ENCODE measurements around the gene CYP19A1.

DNA sequence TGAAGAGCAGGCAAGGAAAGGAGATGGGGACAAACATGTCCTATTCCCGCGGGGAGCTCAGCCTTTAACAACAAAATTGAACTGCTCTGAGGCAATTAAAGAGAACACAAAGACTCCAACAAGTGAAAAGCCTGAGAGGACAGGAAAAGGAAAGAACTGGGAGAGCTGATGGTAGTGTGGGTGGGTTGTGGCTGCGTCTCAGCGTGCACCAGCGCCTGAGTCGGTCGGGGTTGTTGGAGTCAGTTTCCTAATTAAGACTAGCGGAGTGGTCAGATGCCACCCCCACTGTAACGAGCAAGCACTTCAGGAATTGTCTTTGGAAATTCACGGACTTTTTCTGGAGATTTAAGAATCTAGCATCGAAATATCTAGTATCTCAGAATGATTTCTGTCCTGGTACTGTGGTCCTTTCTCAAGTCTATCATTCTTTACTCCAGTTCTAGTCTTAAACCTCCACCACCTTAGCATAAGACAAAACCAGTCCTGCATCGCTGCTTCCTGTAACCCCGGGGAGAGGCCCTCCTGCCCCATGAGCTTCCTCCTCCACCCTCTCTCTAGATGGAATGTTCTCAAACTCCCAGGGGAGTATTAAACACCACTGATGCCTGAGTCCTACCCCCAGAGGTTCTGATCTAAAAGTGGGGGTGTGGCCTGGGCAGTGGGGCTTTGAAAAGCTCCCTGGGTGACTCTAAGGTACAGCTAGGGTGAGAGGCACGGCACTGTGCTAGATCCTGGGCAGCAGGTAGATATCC is 104.0 kb downstream of the CYP19A1 start:
- TF ChIP-seq, protein P1, sequence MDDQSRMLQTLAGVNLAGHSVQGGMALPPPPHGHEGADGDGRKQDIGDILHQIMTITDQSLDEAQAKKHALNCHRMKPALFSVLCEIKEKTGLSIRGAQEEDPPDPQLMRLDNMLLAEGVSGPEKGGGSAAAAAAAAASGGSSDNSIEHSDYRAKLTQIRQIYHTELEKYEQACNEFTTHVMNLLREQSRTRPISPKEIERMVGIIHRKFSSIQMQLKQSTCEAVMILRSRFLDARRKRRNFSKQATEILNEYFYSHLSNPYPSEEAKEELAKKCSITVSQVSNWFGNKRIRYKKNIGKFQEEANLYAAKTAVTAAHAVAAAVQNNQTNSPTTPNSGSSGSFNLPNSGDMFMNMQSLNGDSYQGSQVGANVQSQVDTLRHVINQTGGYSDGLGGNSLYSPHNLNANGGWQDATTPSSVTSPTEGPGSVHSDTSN (IDR thresholded peaks at IDR 0.05; ENCODE audit: insufficient replicate concordance, low read depth, low read length), result no peak
- TF ChIP-seq, protein P2, sequence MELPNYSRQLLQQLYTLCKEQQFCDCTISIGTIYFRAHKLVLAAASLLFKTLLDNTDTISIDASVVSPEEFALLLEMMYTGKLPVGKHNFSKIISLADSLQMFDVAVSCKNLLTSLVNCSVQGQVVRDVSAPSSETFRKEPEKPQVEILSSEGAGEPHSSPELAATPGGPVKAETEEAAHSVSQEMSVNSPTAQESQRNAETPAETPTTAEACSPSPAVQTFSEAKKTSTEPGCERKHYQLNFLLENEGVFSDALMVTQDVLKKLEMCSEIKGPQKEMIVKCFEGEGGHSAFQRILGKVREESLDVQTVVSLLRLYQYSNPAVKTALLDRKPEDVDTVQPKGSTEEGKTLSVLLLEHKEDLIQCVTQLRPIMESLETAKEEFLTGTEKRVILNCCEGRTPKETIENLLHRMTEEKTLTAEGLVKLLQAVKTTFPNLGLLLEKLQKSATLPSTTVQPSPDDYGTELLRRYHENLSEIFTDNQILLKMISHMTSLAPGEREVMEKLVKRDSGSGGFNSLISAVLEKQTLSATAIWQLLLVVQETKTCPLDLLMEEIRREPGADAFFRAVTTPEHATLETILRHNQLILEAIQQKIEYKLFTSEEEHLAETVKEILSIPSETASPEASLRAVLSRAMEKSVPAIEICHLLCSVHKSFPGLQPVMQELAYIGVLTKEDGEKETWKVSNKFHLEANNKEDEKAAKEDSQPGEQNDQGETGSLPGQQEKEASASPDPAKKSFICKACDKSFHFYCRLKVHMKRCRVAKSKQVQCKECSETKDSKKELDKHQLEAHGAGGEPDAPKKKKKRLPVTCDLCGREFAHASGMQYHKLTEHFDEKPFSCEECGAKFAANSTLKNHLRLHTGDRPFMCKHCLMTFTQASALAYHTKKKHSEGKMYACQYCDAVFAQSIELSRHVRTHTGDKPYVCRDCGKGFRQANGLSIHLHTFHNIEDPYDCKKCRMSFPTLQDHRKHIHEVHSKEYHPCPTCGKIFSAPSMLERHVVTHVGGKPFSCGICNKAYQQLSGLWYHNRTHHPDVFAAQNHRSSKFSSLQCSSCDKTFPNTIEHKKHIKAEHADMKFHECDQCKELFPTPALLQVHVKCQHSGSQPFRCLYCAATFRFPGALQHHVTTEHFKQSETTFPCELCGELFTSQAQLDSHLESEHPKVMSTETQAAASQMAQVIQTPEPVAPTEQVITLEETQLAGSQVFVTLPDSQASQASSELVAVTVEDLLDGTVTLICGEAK (IDR thresholded peaks at IDR 0.05; ENCODE audit: borderline replicate concordance), result no peak
- no peak for TF ChIP-seq CBFB (IDR thresholded peaks at IDR 0.05; ENCODE audit: low read depth)
